Measurements from ENCODE around the gene COQ10A. TPM values are rescaled to one million over a fixed set of nuclear protein-coding genes. Genes with fewer than 3 reads are reported as not detected.

COQ10A gene
- total and polyA plus RNA-seq, 2 of the 13 experiments (the other 11 are each of a cell fraction or from before 2014, with no cell fraction given): 21.0 to 37.3 TPM

- TF ChIP-seq DZIP1 (CRISPR knock-in tag; IDR thresholded peaks at IDR 0.05): no peak
- peak; percentile 67; the same call in 1 of the 2 replicates for TF ChIP-seq TBX3 (IDR thresholded peaks at IDR 0.05; ENCODE audit: borderline replicate concordance)
- peak; percentile 92 for TF ChIP-seq HNRNPLL (IDR thresholded peaks at IDR 0.05; ENCODE audit: low read depth, low read length, poor library complexity, severe bottlenecking)
- TF ChIP-seq TAF1 (CRISPR knock-in tag; IDR thresholded peaks at IDR 0.05): peak; percentile 69
- TF ChIP-seq MTERF4 (CRISPR knock-in tag; IDR thresholded peaks at IDR 0.05): no peak
- no peak for TF ChIP-seq ZNF234 (CRISPR knock-in tag; conservative IDR thresholded peaks at IDR 0.05)
- TF ChIP-seq ZFP36L1 (CRISPR knock-in tag; IDR thresholded peaks at IDR 0.05): peak; percentile 88; the same call in 1 of the 2 replicates
- 0 out of 2 replicates have a peak, but pooled peaks have one; percentile 7 for TF ChIP-seq CTCF (CRISPR knock-in tag; IDR thresholded peaks at IDR 0.05)
- no peak for TF ChIP-seq DMTF1 (CRISPR knock-in tag; IDR thresholded peaks at IDR 0.05)
- 0 out of 2 replicates have a peak, but pooled peaks have one; percentile 50 for TF ChIP-seq SNAPC2 (CRISPR knock-in tag; IDR thresholded peaks at IDR 0.05)
- TF ChIP-seq ZNF530 (CRISPR knock-in tag; IDR thresholded peaks at IDR 0.05; ENCODE audit: low read depth): no peak
- TF ChIP-seq KDM2A (CRISPR knock-in tag; IDR thresholded peaks at IDR 0.05; ENCODE audit: borderline replicate concordance, low read depth): peak; percentile 86; the same call in 1 of the 2 replicates
- TF ChIP-seq ZNF136 (CRISPR knock-in tag; IDR thresholded peaks at IDR 0.05; ENCODE audit: low read depth): no peak
- TF ChIP-seq EEA1 (CRISPR knock-in tag; IDR thresholded peaks at IDR 0.05; ENCODE audit: borderline replicate concordance): 0 out of 2 replicates have a peak, but pooled peaks have one; percentile 84
- TF ChIP-seq ZNF652 (CRISPR knock-in tag; IDR thresholded peaks at IDR 0.05; ENCODE audit: borderline replicate concordance, low read depth): no peak
- 0 out of 2 replicates have a peak, but pooled peaks have one; percentile 10 for TF ChIP-seq ZNF280D (CRISPR knock-in tag; IDR thresholded peaks at IDR 0.05)
- TF ChIP-seq HDAC2 (CRISPR knock-in tag; IDR thresholded peaks at IDR 0.05): no peak
Measured at GRCh38 chr12:56299853-56300643, 33.3 kb downstream of the COQ10A start, which contains the start of gene CS (continued).

Measured in HepG2 (cell line).